IPS-11a (cell line): Measurements from ENCODE around the gene TGFBR3L.

Experiments used
- H3K4me3 ChIP-seq: one replicate; pipeline ENCODE4 v1.5.1; 2013; ENCODE audit warnings: low read depth, low read length, control low read depth

TGFBR3L gene

DNA sequence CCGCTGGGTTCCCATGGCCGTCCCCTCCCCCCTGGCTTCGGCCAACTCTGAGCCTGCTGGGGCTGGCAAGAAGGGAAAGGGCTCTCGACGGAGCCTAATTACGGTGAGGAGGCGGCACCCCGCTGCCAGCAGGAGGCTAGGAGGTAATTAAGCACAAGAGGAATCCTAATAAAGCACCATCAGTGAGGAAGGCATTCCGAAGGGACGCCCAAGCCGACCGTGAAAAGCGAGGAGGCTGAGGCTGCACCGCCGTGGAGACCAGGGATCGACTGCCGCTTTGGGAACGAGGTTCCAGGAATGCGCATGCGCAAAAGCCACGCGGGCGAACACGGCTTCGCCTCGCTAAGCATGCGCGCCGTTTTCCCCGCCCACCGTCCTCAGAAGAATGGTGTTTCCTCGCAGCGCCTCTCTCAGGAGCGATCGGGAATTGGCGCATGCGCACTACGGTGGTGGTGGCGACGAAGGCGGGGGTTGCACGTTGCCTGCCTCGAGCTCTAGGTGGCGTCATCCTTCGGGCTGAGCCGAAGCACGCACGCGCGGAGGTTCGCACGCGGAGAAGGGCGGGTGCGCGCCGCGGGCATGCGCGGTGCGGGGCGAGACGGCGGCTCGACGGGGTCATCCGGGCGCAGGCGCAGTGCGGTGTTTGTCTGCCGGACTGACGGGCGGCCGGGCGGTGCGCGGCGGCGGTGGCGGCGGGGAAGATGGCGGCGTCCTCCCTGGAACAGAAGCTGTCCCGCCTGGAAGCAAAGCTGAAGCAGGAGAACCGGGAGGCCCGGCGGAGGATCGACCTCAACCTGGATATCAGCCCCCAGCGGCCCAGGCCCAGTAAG lies 11.2 kb upstream of the TGFBR3L start, which contains the start of gene MAP2K7:
Gene MAP2K7 (plus strand): TSS at position 634 of the 830 bp plus-strand sequence. CDS start 68 bp downstream, at position 702.
- peak within 1 kb of the TSS; percentile 83 for H3K4me3 ChIP-seq

DNA sequence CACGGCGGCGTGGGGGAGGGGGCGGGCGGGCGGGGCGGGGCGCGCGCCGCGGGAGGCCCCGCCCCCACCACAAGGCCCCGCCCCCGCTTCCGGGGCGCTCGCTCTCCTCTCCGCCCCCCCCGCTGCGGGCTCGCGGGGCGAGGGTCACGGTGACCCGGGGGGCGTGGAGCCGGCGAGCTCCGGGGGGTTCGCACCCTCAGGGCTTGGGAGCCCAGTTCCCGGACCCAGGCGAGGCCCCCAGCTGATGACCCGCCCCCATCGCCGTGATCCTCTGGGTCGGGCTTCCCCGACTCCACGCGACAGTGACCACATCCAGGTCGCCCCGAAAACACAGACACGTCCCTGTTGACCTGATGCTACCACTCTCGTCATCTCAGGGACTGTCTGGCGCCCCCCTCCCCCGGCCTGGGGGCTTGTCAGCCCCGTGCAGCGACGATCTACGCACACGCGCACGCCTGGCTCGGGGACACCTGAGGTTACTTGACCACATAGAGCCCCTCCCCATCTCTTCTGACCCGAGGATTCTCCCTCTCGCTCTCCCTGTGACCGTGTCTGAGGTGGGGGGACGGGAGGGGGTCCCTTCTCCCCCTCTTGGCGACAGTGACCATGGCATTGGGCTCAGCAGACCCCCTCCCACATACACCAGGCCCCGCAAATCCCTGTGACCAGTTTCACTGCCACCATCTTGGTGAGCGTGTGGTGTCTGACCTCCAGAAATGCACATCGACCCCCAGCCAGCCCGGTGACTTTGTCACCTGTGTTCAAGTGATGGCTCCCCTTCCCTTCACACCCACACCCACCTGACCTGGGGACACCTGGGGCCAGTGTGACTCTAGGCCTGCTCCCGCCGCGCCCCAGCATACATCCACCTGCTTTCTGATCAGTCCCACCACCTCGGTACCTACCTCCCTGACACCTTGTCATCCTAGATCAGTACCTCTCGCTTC lies 10.3 kb upstream of the TGFBR3L start:
- H3K4me3 ChIP-seq: peak overlapping the region; percentile 83

DNA sequence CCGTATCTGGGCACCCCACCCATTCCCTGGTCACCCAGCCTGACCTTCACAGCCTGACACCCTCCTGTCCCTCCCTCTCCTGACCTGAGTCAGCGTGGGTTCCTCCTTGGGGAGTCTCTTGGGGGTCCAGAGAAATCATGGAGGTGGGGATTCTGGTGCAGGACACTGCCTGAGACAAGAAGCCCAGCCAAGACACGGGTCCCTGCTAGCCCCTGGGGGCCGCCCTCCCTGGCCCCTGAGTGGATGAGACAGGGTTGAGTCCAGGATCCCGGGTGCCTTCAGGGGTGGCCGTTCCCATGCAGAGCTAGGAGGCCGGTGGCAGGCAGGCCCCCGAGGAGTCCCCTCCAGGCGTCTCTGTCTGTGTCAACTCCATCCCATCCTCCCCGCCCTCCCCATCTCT lies 9.4 kb upstream of the TGFBR3L start:
- no peak overlapping the region for H3K4me3 ChIP-seq

DNA sequence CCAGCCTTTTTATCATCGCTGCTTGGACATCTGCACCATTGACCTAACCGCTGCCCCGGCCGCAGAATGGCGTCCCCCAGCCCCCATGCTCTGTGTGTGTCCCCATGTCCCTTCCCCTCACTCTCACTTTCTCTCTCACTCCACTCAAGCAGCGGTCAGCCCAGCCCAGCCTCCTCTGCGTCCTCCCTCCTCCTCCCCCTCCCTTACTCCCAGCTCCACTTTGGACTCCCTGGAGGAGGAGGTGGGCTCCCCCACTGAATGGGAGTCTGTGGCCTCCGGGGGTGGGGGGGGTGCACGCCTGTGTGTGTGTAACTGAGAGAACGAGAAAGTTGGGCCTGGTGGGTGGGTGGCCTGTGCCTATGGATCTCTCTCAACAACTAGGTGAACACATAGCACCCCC lies 8.8 kb upstream of the TGFBR3L start:
- no peak overlapping the region for H3K4me3 ChIP-seq

DNA sequence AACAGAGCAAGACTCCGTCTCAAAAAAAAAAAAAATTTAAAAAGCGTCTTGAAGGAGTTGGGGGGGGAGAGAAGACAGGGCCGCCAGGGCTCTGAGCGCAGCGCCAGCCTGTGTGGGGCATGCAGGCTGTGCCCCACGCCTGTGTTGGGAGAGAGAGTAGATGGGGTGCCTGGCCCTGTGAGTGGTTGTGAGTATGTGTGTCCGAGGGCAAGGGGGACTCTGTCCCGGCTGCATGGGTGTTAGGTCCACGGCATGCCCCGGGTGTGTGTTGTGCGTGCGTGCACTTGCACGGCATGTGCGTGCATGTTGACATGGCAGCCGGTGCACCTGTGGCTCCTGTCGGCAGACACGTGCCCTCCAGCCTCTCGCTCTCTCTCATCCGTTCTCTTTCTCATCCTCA lies 7.5 kb upstream of the TGFBR3L start:
- no peak overlapping the region for H3K4me3 ChIP-seq

DNA sequence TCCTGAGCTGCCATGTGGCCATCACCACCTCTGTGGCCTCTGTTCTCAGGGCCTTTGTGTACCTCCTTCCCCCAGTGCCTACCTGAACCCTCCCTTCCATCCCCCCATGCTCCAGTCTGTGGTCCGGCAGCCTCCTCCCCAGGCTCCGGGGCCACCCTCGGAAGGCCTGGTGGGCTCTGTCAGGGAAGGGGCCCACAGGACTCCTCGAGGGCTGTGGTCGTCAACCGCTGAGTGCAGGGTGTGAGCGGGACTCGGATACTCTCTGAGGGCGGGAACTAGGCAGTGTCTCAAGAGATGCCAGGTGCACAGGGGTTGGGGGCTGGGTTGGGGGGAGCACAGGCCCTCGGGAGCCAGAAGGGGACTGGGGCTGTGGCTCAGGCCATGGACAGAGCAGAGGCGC lies 7.1 kb upstream of the TGFBR3L start:
- H3K4me3 ChIP-seq: no peak overlapping the region

DNA sequence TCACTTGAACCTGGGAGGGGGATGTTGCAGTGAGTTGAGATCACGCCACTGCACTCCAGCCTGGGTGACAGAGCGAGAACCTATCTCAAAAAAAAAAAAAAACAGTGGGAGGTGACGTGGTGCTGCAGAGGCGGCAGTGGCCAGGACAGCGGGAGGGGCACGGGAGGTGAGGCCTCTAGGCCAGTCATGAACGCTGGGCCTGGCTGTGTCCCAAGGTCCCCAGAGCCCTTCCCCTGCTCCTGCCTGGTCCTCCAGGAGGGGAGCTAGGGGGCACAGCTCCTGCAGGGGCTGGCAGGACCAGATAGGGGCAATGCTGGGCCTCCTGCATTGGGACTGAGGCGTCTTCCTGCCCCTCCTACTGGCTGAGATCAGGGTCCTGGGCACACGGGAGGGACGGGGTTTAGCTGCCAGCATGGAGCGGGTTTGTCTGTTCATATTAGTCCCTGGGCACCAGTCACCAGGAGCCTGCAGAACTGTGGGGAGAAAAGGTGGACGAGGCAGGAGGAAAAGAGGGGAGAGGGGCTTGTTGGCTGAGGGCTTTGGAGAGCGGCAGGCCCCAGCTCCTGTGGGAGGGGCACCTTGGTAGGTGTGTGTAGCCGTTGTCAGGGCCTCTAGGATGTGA lies 6.4 kb upstream of the TGFBR3L start:
- H3K4me3 ChIP-seq: no peak overlapping the region

DNA sequence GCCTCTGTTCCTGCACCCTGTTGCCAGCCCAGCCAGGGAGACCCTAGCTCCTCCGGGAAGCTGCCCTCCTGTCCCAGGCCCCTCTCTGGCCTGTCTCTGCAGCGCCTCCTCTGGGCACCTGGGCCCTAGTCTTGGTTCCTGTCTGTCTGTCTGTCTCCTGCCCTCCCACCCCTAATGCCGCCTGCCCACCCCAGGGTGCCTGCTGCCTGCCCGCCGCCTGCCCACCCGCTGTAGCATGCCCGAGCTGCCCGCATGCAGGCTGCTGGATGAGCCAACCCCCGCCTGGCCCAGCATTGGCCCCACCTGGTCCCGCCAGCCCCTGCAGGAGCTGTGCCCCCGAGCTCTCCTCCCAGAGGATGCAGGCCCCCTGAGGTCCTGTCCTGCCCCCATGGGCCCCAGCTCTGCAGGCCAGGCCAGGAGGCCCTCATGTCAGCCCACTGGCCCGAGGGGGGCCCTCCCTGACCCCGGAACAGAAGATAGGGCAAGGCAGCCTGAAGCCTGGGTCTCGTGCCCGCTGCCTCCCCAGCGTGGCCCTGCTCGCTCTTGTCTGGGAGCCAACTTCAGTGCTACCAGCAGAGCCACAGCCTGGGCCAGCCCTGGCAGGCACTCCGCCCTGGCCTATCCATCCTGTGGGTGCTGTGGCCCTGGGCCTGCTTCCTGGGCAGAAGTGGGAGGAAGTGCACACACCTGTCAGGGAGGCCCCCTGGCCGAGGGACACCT lies 5.7 kb upstream of the TGFBR3L start:
- H3K4me3 ChIP-seq: no peak overlapping the region

DNA sequence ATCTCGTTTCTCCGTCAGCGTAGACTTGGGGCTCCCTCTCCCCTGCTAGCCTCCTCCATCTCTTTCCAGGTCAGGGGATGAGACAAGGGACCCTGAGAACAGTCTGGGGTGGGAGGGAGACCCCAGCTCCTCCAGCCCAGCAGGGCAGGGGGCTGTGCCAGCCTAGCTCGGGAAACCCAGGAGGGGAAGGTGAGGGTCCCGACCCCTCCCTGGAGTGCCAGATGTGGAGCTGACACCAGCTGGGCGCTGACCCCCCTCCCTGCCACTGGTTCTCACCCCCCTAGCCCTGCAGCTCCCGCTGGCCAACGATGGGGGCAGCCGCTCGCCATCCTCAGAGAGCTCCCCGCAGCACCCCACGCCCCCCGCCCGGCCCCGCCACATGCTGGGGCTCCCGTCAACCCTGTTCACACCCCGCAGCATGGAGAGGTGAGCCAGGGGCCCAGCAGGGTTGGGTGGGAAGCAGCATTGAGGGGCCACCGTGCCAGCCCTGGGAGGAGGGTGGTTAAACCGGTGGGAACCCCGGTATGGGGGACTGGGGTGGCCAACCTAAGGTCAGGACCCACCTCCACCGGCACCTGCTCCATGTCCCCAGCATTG lies 5.1 kb upstream of the TGFBR3L start:
- no peak overlapping the region for H3K4me3 ChIP-seq

DNA sequence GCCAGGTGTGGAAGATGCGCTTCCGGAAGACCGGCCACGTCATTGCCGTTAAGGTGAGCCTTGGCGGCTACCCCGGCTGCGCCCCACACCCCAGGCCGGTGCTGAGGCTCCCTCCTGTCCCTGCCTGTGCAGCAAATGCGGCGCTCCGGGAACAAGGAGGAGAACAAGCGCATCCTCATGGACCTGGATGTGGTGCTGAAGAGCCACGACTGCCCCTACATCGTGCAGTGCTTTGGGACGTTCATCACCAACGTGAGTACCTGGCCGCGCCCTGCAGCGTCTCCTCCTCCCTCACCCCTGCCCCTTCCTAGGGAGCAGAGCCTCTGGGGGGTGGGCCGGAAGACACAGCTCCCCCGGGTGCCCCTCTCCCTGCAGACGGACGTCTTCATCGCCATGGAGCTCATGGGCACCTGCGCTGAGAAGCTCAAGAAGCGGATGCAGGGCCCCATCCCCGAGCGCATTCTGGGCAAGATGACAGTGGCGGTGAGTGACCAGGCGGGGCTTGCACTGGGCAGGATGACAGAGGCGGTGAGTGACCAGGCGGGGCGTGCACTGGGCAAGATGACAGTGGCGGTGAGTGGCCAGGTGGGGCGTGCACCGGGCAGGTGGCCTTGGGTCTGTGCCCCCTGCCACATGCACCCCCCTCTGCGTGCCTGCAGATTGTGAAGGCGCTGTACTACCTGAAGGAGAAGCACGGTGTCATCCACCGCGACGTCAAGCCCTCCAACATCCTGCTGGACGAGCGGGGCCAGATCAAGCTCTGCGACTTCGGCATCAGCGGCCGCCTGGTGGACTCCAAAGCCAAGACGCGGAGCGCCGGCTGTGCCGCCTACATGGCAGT lies 4.1 kb upstream of the TGFBR3L start:
- H3K4me3 ChIP-seq: no peak overlapping the region

DNA sequence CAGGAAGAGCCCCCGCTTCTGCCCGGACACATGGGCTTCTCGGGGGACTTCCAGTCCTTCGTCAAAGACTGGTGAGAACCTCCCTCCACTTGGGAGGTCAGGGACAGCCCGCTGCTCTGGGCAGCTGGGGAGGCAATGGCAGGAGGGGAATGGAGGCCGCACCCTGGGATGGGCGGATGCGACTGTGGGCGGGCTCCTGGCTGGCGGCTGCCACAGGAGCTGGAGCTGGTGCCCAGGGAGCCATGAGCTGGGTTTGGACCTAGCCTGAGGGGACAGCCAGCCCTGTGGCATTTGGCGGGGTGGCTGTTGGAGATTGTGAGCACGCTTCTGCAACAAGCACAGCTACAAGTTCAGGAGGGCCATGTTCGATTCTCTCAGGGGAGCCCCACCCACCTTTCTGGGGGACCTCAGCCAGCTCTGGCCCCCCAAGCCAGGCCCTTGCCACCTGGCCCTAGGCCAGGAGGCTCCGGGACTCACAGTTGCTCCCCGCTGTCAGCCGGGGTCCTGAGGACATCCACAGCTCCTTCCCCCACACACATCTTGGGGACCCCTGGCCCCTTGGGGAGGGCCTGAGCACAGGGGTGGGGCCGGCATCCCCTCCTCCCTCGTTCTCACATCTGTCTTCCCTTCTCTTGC lies 3.0 kb upstream of the TGFBR3L start:
- H3K4me3 ChIP-seq: no peak overlapping the region

DNA sequence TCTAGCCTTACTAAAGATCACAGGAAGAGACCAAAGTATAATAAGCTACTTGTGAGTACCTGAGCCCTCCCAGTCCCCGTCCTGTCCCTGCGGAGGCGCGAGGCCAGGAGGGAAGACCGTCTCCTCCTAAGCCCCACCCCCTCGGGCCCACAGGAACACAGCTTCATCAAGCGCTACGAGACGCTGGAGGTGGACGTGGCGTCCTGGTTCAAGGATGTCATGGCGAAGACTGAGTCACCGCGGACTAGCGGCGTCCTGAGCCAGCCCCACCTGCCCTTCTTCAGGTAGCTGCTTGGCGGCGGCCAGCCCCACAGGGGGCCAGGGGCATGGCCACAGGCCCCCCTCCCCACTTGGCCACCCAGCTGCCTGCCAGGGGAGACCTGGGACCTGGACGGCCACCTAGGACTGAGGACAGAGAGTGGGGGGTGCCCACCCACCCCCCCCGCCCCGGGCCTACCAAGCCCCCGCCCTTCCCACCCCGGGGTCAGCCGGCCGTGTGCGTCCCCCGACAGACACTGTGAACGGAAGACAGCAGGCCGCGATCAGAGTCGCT lies 2.4 kb upstream of the TGFBR3L start:
- H3K4me3 ChIP-seq: no peak overlapping the region

DNA sequence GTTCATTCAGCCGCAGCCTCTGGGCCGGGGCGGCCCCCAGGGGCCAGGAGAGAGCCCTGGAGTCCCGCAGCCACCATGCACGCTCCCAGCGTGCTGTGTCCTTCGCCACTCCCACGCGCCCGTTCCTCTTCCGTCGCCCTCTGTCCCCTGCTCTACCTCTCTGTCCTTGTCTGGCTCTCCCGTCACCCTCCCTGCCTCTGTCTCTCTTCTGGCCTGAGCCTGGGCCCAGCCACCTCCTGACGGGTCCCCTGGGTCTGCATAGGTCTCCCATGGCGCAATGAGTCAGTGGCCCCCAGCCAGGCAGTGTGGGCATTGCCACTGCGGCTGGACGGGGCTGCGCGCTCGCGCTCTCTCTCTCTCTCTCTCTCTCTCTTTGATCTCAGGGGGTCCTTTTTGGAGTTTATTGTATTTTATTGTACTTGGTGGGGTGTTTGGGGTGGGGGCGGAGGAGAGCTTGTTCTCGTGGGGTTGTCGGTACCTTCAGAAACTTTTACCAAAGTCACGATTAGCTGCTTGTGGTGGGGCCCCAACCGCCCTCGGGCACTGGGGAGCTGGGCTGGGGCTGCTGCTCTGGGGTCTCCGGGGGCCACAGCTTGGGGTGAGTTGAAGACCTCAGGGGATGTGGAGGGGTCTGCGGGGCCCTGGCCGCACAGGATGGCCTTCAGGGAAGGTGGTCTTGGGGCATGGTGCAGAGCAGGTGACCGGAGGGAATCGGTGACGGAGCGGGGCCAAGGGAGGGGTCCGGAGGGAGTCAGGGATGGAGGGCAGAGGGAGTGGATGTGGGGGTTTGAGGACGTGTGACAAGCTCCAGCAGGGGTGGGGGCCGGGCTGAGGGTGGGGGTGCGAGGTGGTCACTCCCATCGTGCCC lies 1.7 kb upstream of the TGFBR3L start:
- no peak overlapping the region for H3K4me3 ChIP-seq

DNA sequence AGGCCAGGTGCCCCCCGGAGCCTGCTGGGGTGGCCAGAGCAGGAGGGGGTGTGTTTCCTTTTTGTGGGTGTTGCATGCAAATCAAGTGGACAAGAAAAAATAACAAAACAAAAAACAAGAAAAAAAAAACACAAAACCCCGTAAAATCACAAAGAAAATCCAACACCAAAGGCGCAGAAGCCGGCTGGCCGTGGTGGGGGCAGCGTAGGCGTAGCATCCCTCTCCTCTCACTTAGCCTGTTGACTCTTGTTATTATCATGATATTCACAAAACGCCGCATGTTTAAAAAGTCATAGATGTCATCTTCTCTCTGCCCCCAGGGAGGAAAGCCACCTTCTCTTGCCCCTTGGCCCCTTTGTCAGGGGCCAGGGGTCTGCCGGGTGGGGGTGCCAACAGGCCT lies 978 bp upstream of the TGFBR3L start:
- H3K4me3 ChIP-seq: no peak overlapping the region

DNA sequence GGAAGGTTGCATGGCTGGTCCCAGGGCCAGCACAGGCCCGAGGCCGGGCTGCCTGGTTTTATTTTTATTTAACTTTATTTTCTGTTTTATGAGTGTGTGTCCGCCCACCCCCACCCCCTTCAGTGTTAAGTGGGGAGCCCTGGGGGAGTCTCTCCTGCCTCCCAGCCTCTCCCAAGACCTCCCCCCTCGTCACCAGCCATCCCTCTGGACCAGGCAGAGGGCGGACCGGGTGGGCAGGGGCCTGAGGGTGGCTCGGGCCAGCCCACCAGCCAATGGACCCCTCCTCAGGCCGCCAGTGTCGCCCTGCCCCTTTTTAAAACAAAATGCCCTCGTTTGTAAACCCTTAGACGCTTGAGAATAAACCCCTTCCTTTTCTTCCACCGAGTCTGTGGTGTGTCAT lies 531 bp upstream of the TGFBR3L start:
- no peak overlapping the region for H3K4me3 ChIP-seq

DNA sequence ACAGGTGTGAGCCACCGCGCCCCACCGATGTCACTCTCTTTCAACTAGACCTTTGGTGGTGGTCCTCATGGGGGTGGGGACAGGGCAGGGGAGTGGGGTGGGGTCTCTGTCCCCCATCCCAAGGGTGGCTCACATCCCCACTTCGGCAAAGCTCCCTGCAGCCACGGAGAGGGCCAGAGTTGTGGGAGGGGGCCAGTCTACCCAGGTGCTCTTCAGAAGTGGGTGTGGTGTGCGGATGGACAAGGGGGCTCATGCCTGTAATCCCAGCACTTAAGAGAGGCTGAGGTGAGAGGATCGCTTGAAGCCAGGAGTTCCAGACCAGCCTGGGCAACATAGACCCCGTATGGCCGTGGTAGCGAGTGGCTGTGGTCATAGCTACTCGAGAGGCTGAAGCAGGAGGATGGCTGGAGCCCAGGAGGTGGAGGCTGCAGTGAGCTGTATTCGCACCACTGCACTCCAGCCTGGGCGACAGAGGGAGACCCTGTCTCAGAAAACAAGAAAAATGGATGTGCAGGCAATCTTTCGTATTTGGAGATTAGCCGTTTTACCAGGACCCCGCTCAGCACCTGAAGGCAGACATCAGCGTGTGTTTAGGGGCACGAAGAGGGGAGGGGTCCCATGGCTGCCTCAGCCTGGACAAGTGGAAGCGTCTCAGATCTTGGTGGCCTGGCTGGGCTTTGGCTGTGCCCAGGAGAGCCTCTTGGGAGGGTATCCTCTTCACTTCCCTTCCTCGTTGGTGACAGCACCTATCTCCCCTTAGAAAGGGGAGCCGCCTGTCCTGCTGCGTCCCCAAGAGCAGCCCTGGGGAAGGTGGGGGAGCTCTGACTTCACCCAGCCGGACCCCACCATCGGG lies 846 bp downstream of the TGFBR3L start:
- no peak overlapping the region for H3K4me3 ChIP-seq
